WTC11 (cell line): Measurements from ENCODE around the gene KAT6B.

Source experiments
- ATF1 ChIP-seq: sonication (generic); formaldehyde crosslinking; IDR thresholded peaks from 2 replicates; pipeline ENCODE4 v1.8.1; 2023; ENCODE audit warnings: mild to moderate bottlenecking, moderate library complexity, missing genetic modification reagents
- ATF2 ChIP-seq: sonication (generic); formaldehyde crosslinking; IDR thresholded peaks from 2 replicates; pipeline ENCODE4 v1.8.1; 2022; ENCODE audit warnings: low read depth, missing genetic modification reagents, borderline replicate concordance
- CBFB ChIP-seq: sonication (generic); formaldehyde crosslinking; IDR thresholded peaks from 2 replicates; pipeline ENCODE4 v1.8.1; 2022; ENCODE audit warnings: mild to moderate bottlenecking, low read depth, missing genetic modification reagents
- CREB1 ChIP-seq: sonication (generic); formaldehyde crosslinking; IDR thresholded peaks from 2 replicates; pipeline ENCODE4 v1.8.0; 2023; ENCODE audit warnings: mild to moderate bottlenecking, missing genetic modification reagents
- CTCF ChIP-seq: fragments of 200-600 bp; IDR thresholded peaks from 2 replicates; pipeline ENCODE4 v1.8.0; 2022; ENCODE audit warnings: antibody characterized with exemption
- FOXJ3 ChIP-seq: sonication (generic); formaldehyde crosslinking; IDR thresholded peaks from 2 replicates; pipeline ENCODE4 v1.9.0; 2021; ENCODE audit warnings: missing genetic modification reagents, mild to moderate bottlenecking, borderline replicate concordance
- GABPB1 ChIP-seq: sonication (generic); formaldehyde crosslinking; IDR thresholded peaks from 2 replicates; pipeline ENCODE4 v1.8.1; 2023; ENCODE audit warnings: mild to moderate bottlenecking, missing genetic modification reagents
- IRF1 ChIP-seq: sonication (generic); formaldehyde crosslinking; IDR thresholded peaks from 2 replicates; pipeline ENCODE4 v1.8.0; 2023; ENCODE audit warnings: missing genetic modification reagents
- MXD4 ChIP-seq: fragments of 250-450 bp; sonication (Bioruptor Pico); IDR thresholded peaks from 2 replicates; pipeline ENCODE4 v1.8.0; 2021; ENCODE audit warnings: mild to moderate bottlenecking, moderate library complexity, borderline replicate concordance
- NR3C1 ChIP-seq: sonication (generic); formaldehyde crosslinking; conservative IDR thresholded peaks from 2 replicates; pipeline ENCODE4 v1.8.1; 2023; ENCODE audit warnings: low read depth, mild to moderate bottlenecking, missing genetic modification reagents
- SP1 ChIP-seq: sonication (generic); formaldehyde crosslinking; conservative IDR thresholded peaks from 2 replicates; pipeline ENCODE4 v1.8.1; 2022; ENCODE audit warnings: missing genetic modification reagents
- TCF7 ChIP-seq: sonication (generic); formaldehyde crosslinking; IDR thresholded peaks from 2 replicates; pipeline ENCODE4 v1.8.0; 2022; ENCODE audit warnings: mild to moderate bottlenecking, low read depth, missing genetic modification reagents, moderate library complexity
- USF2 ChIP-seq: sonication (generic); formaldehyde crosslinking; IDR thresholded peaks from 2 replicates; pipeline ENCODE4 v1.8.1; 2023; ENCODE audit warnings: mild to moderate bottlenecking, missing genetic modification reagents, moderate library complexity
- ZNF317 ChIP-seq: sonication (generic); formaldehyde crosslinking; IDR thresholded peaks from 2 replicates; pipeline ENCODE4 v1.8.1; 2023; ENCODE audit warnings: low read depth, mild to moderate bottlenecking, moderate library complexity, missing genetic modification reagents, borderline replicate concordance

GRCh38 chr10:75058161-75058560 lies 231.8 kb downstream of the KAT6B start:
- TF ChIP-seq GABPB1 (CRISPR knock-in tag): no peak
- TF ChIP-seq SP1 (CRISPR knock-in tag): no peak
- TF ChIP-seq MXD4 (CRISPR knock-in tag): no peak
- no peak for TF ChIP-seq CTCF
- TF ChIP-seq FOXJ3 (CRISPR knock-in tag): no peak
- no peak for TF ChIP-seq TCF7 (CRISPR knock-in tag)
- TF ChIP-seq CBFB: no peak
- no peak for TF ChIP-seq NR3C1
- no peak for TF ChIP-seq ATF1 (CRISPR knock-in tag)
- TF ChIP-seq ATF2: no peak
- no peak for TF ChIP-seq ZNF317 (CRISPR knock-in tag)
- TF ChIP-seq USF2 (CRISPR knock-in tag): no peak
- no peak for TF ChIP-seq CREB1 (CRISPR knock-in tag)
- TF ChIP-seq IRF1 (CRISPR knock-in tag): no peak
